MG63 (cell line): ENCODE measurements around the gene WNK2. TPM values are rescaled to one million over a fixed set of nuclear protein-coding genes. Genes with fewer than 3 reads are reported as not detected.

ENCODE experiments used
- DNase-seq: peaks from one replicate; pipeline ENCODE4 v3.0.0-alpha.2; 2020
- H3K27me3 ChIP-seq: fragments of 250-450 bp; sonication (Bioruptor Pico); 2 replicates; pipeline ENCODE4 v1.5.1; 2020; ENCODE audit warnings: mild to moderate bottlenecking, moderate library complexity
- H3K36me3 ChIP-seq: fragments of 250-450 bp; sonication (Bioruptor Pico); 2 replicates; pipeline ENCODE4 v1.5.1; 2020; ENCODE audit warnings: mild to moderate bottlenecking, moderate library complexity
- H3K4me3 ChIP-seq: fragments of 250-450 bp; sonication (Bioruptor Pico); 2 replicates; pipeline ENCODE4 v1.5.1; 2020; ENCODE audit warnings: mild to moderate bottlenecking, moderate library complexity
- H3K9me3 ChIP-seq: fragments of 250-450 bp; sonication (Bioruptor Pico); 2 replicates; pipeline ENCODE4 v1.5.1; 2020; ENCODE audit warnings: mild to moderate bottlenecking, moderate library complexity
- total RNA-seq: library from RNA; depleted of rRNA; stranded (reverse); fragments of >200 nt; shearing (Covaris generic); gene quantifications from 2 replicates; pipeline ENCODE4 v1.2.3, GENCODE V29; 2014; ENCODE audit warnings: low replicate concordance

The WNK2 gene
- total RNA-seq, 1 experiment from 2014 or later = 1.1 TPM

DNA sequence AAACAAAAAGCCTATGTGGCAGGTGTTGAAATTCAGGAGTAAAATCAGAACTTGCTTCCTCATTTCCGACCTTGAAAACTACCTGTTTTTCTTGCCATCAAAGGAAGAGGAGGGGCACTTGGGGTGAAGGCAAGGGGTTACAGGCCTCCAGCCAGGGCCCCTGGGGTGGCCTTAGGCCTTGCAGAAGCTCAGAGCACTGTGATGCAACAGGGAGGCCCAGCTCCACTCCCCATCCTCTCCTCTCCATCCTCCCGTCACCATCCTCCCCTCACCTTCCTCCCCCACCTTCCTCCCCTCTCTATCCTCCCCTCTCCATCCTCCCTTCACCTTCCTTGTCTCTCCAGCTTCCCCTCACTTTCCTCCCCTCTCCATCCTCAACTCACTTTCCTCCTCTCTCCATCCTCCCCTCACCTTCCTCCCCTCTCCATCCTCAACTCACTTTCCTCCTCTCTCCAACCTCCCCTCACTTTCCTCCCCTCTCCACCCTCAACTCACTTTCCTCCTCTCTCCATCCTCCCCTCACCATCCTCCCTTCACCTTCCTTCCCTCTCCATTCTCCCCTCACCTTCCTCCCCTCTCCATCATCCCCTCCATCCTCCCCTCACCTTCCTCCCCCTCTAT, 111.6 kb downstream of the WNK2 start:
- Histone ChIP-seq H3K36me3 (no peaks in the 10 kb centered on the region), H3K4me3 (no peak overlapping the region)

DNA sequence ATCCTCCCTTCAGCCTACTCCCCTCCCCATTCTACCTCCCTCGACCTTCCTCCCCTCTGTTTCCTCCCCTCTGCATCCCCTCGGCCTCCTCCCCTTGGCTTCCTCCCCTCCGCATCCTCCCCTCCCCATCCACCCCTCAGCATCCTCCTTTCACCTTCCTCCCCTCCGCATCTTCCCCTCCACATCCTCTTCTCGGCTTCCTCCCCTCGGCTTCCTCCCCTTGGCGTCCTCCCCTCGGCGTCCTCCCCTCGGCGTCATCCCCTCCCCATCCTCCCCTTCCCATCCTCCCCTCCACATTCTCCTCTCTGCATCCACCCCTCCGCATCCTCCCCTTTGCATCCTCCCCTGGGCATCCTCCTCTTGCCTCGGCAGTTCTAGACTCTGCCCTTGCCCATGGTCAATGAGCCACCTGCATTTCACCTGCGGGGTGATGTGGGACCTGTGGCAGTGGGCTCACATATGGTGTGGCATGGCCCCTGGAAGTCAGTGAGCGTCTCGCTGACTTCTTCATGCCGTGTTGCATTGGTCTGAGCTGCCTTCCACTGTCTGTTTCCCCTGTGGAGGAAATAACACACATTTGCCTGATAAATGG, 113.0 kb downstream of the WNK2 start:
- no peak for DNase-seq
- H3K36me3 ChIP-seq = no peaks in the 10 kb centered on the region
- no peaks in the 10 kb centered on the region for H3K27me3 ChIP-seq
- H3K4me3 ChIP-seq = no peak overlapping the region
- H3K9me3 ChIP-seq = no peaks in the 10 kb centered on the region

More for the DNA sequence above, 111.6 kb downstream of the WNK2 start:
- no peak for DNase-seq
- Histone ChIP-seq H3K27me3 (no peaks in the 10 kb centered on the region), H3K9me3 (no peaks in the 10 kb centered on the region)

DNA sequence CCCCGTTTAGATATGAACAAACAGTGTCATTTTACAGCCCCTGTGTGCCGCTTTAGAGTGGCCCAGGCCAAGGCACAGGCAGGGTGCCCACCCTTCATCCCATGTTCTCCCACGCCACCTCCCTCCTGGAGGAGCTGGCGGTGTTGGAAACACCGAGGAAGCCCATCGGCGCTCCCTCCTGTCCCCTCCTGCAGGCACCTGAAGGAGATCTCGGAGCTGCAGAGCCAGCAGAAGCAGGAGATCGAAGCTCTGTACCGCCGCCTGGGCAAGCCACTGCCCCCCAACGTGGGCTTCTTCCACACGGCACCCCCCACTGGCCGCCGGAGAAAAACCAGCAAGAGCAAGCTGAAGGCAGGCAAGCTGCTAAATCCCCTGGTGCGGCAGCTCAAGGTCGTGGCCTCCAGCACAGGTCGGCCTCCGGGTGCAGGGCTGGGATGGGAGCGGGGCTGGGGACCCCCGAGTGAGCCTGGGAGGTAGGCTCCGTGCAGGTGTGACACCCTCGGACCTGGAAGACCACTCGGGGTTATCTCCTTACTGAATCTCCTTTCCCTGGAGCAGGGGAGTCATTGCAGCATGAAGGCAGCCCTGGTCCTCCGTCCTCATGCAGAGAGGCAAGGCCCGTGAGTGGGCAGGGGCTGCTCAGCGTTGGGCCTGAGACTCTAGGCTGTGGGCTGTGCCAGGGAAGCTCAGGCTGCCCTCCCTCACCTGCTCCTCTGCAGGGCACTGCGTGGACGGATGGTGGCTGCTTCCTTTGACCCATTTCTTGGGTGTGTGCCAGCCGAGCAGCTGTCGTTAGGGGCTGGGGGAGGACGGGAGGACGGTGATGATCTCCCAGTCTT, 113.9 kb downstream of the WNK2 start:
- no peak overlapping the region for H3K4me3 ChIP-seq
- no peaks in the 10 kb centered on the region for H3K36me3 ChIP-seq
- no peaks in the 10 kb centered on the region for H3K27me3 ChIP-seq
- no peak for DNase-seq
- H3K9me3 ChIP-seq = no peaks in the 10 kb centered on the region

DNA sequence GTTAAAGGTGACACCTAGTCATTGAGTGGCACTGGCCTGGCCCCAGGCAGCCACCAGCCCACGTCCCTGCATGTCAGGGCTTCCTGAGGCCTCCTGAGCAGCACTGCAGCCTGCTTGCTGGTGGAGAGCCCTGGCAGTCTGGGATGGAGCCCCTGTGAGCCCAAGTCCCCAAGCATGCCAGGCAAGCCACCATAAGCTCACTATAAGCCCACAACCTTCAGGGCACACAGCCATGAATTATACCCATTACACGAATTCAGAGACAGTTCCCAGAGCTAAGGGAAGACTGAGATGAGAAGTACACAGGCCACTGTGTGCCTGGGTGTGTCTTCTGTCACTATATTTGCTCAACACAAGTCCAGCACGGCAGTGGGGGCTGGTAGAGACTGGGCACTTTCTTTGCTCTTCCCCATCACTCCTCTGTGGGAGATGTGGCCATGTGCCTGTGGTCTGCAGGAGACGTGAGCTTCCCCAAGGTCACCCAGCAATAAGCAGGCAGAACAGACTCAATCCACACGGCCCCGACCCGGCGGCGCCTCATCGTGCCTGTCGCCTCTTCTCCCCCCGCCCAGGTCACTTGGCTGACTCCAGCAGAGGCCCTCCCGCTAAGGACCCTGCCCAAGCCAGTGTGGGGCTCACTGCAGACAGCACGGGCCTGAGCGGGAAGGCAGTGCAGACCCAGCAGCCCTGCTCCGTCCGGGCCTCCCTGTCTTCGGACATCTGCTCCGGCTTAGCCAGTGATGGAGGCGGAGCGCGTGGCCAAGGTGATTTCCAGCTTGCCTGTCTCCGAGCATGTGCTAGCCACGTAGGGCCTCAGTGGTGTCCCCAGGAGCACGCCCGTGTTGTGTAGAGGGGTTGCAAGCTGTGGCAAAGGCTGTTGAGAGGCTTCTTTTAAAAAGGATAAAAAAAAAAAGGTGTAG, 114.8 kb downstream of the WNK2 start:
- DNase-seq = no peak
- Histone ChIP-seq H3K4me3 (no peak overlapping the region), H3K36me3 (no peaks in the 10 kb centered on the region), H3K27me3 (no peaks in the 10 kb centered on the region), H3K9me3 (no peaks in the 10 kb centered on the region)

DNA sequence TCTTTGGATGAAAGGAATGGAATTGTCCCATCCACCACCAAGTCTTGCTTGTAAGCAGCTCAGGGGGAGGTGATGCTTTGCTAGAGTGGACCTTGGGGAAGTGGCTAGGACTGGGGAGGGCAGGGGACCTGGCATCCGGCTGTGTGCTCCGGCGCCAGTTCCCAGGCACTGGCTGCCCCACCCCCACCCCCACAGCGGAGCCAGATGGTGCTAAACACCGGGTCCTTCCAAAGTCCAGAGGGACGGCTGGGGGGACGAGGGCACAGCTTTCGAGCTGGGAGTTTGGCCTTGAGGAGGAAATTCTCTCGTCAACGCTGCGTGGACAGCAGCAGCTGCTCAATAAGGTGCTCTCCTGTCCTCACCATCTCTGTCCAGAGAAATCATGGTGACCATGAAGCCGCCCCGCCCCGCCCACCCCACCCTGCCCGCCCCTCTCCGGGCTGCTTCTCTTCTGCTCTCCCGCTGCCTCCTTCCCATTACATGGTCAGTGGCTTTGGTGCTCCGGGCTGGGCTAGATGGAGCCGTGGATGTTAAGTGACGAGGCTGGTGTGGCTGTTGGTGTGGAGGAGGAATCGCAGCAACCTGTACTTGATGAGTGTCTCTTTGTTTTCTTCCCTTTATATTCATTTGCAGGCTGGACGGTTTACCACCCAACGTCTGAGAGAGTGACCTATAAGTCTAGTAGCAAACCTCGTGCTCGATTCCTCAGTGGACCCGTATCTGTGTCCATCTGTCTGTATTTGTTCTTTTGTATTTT, 115.7 kb downstream of the WNK2 start:
- DNase-seq = no peak

DNA sequence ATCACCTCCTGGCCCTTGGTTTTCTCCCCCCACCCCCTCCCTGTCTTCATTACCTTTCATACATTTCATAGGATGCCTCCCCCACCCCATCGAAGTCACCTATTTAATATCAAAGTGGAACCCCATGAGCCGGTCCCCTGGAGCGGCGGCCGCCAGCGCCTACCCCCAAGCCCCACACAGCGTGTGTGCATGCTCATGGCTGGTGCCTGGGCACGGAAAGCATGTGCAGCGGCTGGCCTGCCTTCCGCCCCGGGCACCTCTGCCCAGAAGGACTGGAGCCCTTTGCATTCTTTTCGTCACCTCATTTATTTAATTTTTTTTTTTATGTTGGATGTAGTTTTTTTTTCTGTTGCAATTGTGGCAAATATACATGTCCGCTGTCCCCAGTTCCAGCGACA, 116.2 kb downstream of the WNK2 start:
- Histone ChIP-seq H3K4me3 (no peak overlapping the region), H3K27me3 (no peaks in the 10 kb centered on the region), H3K36me3 (no peaks in the 10 kb centered on the region), H3K9me3 (no peaks in the 10 kb centered on the region)
- DNase-seq = no peak

More for the DNA sequence above, 115.7 kb downstream of the WNK2 start:
- Histone ChIP-seq H3K36me3 (no peaks in the 10 kb centered on the region), H3K9me3 (no peaks in the 10 kb centered on the region), H3K27me3 (no peaks in the 10 kb centered on the region), H3K4me3 (no peak overlapping the region)

- Histone ChIP-seq H3K4me3 (no peak overlapping the region), H3K36me3 (no peaks in the 10 kb centered on the region), H3K27me3 (no peaks in the 10 kb centered on the region), H3K9me3 (no peaks in the 10 kb centered on the region)
- no peak for DNase-seq
Measured at GRCh38 chr9:93300585-93301081, 116.7 kb downstream of the WNK2 start.

DNA sequence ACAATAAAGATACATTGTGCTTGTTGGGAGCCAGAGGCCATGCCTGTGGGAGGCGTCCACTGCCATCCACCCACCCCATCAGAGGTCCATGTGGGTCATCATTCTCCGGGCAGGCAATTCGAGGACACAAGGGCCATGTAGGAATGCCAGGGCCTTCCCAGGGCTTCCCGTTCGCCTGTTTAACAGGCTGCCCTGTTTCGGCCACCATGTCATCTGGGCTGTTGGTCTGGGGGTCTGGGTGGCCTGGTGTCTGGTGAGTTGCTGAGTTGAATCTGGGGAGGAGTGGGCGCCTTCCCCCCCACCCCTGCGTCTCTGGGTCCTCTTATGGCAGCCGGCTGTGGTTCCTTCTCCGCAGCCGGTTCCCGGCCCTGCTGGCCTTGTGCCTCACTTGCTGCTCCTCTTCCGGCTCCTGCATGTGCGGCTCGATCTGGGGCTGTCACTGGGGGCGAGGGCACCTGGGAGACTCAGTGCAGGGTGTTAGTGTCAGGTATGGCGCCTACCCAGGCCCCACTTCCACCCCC, 117.4 kb downstream of the WNK2 start:
- Histone ChIP-seq H3K9me3 (no peaks in the 10 kb centered on the region), H3K4me3 (no peak overlapping the region), H3K27me3 (no peaks in the 10 kb centered on the region), H3K36me3 (no peaks in the 10 kb centered on the region)
- no peak for DNase-seq

- Histone ChIP-seq H3K27me3 (no peaks in the 10 kb centered on the region), H3K36me3 (no peaks in the 10 kb centered on the region), H3K9me3 (no peaks in the 10 kb centered on the region), H3K4me3 (no peak overlapping the region)
- no peak for DNase-seq
Measured at GRCh38 chr9:93301911-93302541, 118.1 kb downstream of the WNK2 start.

GRCh38 chr9:93302586-93303257, 118.8 kb downstream of the WNK2 start:
- Histone ChIP-seq H3K4me3 (no peak overlapping the region), H3K36me3 (no peaks in the 10 kb centered on the region), H3K9me3 (no peaks in the 10 kb centered on the region), H3K27me3 (no peaks in the 10 kb centered on the region)
- DNase-seq = peak; percentile 61

GRCh38 chr9:93303258-93303771, 119.4 kb downstream of the WNK2 start:
- no peaks in the 10 kb centered on the region for H3K36me3 ChIP-seq
- no peaks in the 10 kb centered on the region for H3K9me3 ChIP-seq
- H3K27me3 ChIP-seq = no peaks in the 10 kb centered on the region
- no peak overlapping the region for H3K4me3 ChIP-seq
- DNase-seq = no peak

DNA sequence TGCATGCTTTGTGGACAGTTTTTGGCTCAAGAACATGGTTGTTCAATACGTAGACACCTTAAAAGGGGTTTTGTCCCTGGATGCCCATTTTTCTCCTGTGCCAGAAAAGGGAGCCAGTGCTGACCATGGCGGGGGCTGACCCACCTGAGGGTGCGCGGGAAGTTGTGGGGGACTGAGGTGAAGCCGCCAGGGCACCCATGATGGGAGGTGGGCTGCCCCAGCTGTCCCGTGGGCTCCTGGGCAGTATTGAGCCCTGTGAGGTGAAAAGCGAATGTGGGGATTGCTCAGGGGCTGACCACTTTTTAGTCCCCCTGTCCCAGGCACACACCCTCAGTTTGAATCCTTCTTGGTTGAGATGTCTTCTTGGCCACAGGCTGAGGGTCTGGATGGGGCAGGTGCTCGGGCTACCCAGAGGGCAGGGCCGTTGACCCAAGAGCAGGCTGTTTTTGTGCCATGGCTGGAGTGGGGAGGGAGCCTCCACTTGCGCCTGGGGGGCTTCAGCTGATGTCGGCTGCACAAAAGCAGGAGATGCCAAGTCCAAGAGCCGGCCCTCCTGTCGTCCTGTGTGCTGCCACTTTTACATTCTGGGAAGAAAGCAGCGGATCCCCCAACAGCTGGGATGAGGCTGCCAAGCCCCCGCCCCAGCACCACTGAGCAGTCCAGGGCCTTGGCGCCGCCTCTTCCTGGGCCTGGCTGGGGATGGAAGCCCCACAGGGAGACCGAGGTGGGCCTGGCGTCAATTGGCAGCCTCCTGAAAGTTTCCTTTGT, 120.1 kb downstream of the WNK2 start:
- H3K36me3 ChIP-seq = no peaks in the 10 kb centered on the region
- no peaks in the 10 kb centered on the region for H3K9me3 ChIP-seq
- no peak for DNase-seq
- H3K4me3 ChIP-seq = no peak overlapping the region
- H3K27me3 ChIP-seq = no peaks in the 10 kb centered on the region

DNA sequence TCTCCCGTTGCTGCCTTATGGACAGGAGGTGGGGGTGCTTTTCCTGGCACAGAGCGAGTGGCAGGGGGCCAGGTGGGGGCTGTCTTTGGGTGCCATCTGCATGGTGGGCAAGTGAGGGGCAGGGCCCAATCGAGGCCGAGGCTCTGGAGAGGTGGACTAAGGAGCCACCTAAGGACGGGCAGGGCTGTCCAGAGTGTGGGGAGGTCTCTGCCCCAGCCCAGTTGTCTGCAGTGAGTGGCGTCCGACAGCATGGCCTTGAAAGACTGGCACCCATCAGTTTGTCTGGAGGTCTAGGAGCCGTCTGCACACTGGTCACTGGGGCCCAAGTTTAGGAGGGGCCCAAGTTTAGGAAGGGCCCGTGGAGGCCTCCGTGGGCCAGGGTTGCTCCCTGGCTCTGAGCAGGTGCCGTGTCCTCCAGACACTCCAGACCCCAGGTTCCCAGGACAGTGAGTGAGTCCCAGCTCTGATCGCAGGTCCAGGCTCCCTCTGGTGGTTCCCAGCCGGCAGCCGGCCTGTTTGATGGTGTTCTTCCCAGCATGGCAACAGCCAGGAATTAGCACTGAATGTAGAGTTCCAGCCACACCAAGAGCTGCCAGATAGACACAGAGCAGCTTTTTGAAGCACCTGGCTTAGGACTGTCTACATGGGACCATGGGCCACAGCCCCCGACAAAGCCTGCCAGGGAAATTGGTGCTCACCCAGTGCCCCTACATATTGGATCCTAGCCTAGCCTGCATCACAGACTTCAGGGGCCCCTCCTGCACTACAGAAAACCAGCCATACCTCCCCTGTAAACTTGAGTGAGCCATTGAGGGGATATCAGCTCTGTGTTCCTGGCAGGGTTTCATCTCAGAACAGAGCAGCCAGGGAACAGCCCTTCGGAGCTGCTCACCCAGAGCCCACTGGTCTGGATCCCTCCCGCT, 120.9 kb downstream of the WNK2 start:
- peak; percentile 47 for DNase-seq
- Histone ChIP-seq H3K27me3 (no peaks in the 10 kb centered on the region), H3K4me3 (no peak overlapping the region), H3K36me3 (no peaks in the 10 kb centered on the region), H3K9me3 (no peaks in the 10 kb centered on the region)
